LNCaP clone FGC (cell line): ENCODE data around the gene SCAP.
"Not testable (repeated sequence)": the region's sequence is repeated elsewhere in the genome, so short reads cannot be mapped to it uniquely, and the experiment has no call there.

ENCODE experiments used
- DNase-seq: peaks from one replicate; pipeline ENCODE4 v3.0.0-alpha.2; 2011; ENCODE audit warnings: low read depth
- H3K4me3 ChIP-seq: 2 replicates; pipeline ENCODE4 v1.5.1; 2011; ENCODE audit warnings: mild to moderate bottlenecking, low read depth, low read length, control low read depth
- TF ChIP-seq, protein P1 (sequence below): IDR thresholded peaks from 2 replicates; pipeline ENCODE4 v1.5.1; 2012; ENCODE audit warnings: mild to moderate bottlenecking; ENCODE audit not compliant: control insufficient read depth, insufficient read depth; ENCODE audit errors: extremely low read depth

SCAP gene

GRCh38 chr3:47464588-47464987 is 11.2 kb downstream of the SCAP start:
- H3K4me3 ChIP-seq = no peak overlapping the region
- no peak for DNase-seq
- TF ChIP-seq, protein P1, sequence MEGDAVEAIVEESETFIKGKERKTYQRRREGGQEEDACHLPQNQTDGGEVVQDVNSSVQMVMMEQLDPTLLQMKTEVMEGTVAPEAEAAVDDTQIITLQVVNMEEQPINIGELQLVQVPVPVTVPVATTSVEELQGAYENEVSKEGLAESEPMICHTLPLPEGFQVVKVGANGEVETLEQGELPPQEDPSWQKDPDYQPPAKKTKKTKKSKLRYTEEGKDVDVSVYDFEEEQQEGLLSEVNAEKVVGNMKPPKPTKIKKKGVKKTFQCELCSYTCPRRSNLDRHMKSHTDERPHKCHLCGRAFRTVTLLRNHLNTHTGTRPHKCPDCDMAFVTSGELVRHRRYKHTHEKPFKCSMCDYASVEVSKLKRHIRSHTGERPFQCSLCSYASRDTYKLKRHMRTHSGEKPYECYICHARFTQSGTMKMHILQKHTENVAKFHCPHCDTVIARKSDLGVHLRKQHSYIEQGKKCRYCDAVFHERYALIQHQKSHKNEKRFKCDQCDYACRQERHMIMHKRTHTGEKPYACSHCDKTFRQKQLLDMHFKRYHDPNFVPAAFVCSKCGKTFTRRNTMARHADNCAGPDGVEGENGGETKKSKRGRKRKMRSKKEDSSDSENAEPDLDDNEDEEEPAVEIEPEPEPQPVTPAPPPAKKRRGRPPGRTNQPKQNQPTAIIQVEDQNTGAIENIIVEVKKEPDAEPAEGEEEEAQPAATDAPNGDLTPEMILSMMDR = no peak

GRCh38 chr3:47459534-47460085 is 16.1 kb downstream of the SCAP start:
- not testable (repeated sequence) for DNase-seq

DNA sequence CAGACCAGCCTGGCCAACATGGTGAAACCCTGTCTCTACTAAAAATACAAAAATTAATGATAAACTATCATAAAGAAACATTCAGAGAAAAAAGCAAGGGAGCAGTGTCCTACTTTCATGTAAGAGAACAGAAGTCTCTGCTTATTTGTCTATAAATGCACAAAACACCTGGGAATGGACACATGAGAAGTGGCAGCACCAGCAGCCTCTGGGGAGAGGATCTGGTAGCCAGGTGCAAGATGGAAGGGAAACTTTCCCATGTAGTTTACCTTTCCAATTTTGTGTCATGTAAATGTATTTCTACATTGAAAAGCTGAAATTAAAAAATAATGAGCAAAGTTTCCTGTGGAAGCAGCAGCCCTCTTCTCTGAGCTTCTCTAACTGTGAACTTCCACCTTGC is 18.8 kb downstream of the SCAP start:
- DNase-seq = no peak
- TF ChIP-seq, protein P1 = no peak
- H3K4me3 ChIP-seq = no peak overlapping the region

More at GRCh38 chr3:47459534-47460085, 16.1 kb downstream of the SCAP start:
- not testable (repeated sequence) for H3K4me3 ChIP-seq

DNA sequence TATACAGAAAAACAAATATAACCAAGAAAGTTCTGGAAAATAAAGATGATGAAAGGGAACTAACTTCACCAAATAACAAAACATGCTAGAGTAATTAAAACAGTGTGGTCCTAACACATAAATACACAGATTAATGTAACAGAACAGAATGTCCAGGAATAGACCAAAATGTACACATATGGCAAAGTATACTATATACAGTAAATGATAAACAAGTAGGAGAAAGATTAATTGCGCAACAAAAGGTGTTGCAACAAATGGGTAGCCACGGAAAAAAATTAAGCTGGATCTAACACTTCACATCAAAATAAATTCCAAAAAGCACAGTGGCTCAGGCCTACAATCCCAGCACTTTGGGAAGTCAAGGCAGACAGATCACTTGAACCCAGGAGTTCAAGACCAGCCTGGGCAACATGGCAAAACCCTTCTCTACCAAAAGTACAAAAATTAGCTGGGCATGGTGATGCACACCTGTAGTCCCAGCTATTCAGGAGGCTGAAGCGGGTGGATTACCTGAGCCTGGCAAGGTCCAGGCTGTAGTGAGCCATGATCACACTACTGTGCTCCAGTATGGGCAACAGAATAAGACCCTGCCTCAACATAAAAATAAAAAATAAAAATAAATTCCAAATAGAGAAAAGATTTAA is 19.8 kb downstream of the SCAP start:
- H3K4me3 ChIP-seq = no peak overlapping the region
- no peak for DNase-seq
- TF ChIP-seq, protein P1 = no peak

DNA sequence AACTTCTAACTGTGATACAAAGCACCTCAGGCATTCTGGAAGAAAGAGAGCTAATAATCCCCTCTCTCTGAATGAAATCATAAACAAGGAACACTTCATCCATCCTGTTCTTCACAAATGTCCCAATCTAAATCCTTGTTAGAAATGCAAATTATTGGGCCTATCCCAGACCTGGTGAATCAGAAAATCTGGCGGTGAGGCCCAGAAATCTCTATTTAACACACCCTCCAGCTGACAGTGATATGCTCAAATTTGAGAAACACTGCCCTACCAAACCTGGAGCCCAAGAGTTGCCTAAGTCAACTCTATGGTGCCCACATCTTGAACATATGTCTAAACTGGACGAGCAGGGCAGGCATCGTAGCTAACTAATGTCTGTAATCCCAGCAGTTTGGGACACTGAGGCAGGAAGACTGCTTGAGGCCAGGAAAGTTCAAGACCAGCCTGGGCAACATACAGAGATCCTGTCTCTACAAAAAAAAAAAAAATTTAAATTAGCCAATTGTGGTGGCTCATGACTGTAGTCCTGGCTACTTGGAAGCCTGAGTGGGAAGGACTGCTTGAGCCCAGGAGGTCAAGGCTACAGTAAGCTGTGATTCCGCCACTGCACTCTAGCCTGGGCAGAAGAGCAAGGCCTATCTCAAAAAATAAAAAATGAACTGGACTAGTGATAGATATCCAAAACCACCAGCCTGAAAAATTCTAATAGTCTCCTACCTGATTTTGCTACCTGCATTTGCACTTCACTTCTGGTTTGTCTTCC is 23.1 kb downstream of the SCAP start:
- H3K4me3 ChIP-seq = no peak overlapping the region
- TF ChIP-seq, protein P1 = no peak
- no peak for DNase-seq

GRCh38 chr3:47444103-47444502 is 31.6 kb downstream of the SCAP start:
- no peak for DNase-seq
- H3K4me3 ChIP-seq = no peak overlapping the region; the same call in 1 of the 2 replicates
- TF ChIP-seq, protein P1 = no peak

- peak; percentile 92 for DNase-seq
- TF ChIP-seq, protein P1 = no peak
- peak overlapping the region; percentile 34 for H3K4me3 ChIP-seq
Observed at GRCh38 chr3:47443611-47443995, 32.1 kb downstream of the SCAP start.
